ENCODE measurements around the gene SORCS3. TPM values are rescaled to one million over a fixed set of nuclear protein-coding genes. Genes with fewer than 3 reads are reported as not detected.

The SORCS3 gene
- total and polyA plus RNA-seq, 9 of the 15 experiments (the other 6 are each of a cell fraction or from before 2014, with no cell fraction given) = not detected

DNA sequence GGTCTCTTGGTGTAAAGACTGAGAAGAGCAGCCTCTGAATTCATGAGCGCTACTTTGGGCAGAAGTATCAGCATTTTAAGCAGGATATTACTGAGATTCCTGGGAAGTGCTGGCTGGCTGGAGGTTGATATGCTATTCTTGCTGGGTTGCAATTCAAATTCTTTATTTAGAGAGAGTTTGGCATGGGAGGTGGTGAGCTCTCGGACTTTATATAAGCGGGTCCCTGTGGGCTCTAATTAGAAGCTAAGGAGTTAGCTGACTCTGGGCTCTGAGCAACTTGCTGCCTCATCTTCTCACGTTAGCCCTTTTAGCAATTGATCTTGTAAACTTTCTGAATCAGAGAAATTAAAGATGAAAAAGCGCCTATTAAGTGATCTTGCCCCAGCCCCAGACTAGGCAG lies 430.9 kb downstream of the SORCS3 start (continued):
- TF ChIP-seq ZNF696 (CRISPR knock-in tag; conservative IDR thresholded peaks at IDR 0.05) (no peak), ZNF431 (CRISPR knock-in tag; IDR thresholded peaks at IDR 0.05) (no peak), NFXL1 (CRISPR knock-in tag; IDR thresholded peaks at IDR 0.05) (no peak)

DNA sequence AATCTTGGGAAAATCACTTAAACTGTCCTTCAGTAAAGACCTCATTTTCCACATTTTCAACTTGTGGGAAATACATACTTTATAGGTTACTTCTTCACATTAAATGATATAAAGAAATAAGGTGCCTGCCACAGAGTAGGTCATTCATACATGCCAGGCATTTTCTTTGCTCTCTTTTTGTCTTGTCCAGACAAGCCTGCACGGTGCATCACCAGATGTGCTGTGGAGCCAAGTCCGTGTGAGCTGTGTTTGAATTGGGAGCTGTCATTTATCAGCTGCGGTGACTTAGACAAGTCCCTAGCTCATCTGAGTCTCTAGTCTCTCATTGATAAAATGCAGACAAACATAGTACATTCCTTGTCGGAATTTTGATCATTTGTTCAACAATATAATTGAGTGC lies 432.9 kb downstream of the SORCS3 start:
- TF ChIP-seq FOSL1 (tag; conservative IDR thresholded peaks at IDR 0.05) = no peak
- no peak for TF ChIP-seq EGR1 (conservative IDR thresholded peaks at IDR 0.05)
- TF ChIP-seq, protein P1, sequence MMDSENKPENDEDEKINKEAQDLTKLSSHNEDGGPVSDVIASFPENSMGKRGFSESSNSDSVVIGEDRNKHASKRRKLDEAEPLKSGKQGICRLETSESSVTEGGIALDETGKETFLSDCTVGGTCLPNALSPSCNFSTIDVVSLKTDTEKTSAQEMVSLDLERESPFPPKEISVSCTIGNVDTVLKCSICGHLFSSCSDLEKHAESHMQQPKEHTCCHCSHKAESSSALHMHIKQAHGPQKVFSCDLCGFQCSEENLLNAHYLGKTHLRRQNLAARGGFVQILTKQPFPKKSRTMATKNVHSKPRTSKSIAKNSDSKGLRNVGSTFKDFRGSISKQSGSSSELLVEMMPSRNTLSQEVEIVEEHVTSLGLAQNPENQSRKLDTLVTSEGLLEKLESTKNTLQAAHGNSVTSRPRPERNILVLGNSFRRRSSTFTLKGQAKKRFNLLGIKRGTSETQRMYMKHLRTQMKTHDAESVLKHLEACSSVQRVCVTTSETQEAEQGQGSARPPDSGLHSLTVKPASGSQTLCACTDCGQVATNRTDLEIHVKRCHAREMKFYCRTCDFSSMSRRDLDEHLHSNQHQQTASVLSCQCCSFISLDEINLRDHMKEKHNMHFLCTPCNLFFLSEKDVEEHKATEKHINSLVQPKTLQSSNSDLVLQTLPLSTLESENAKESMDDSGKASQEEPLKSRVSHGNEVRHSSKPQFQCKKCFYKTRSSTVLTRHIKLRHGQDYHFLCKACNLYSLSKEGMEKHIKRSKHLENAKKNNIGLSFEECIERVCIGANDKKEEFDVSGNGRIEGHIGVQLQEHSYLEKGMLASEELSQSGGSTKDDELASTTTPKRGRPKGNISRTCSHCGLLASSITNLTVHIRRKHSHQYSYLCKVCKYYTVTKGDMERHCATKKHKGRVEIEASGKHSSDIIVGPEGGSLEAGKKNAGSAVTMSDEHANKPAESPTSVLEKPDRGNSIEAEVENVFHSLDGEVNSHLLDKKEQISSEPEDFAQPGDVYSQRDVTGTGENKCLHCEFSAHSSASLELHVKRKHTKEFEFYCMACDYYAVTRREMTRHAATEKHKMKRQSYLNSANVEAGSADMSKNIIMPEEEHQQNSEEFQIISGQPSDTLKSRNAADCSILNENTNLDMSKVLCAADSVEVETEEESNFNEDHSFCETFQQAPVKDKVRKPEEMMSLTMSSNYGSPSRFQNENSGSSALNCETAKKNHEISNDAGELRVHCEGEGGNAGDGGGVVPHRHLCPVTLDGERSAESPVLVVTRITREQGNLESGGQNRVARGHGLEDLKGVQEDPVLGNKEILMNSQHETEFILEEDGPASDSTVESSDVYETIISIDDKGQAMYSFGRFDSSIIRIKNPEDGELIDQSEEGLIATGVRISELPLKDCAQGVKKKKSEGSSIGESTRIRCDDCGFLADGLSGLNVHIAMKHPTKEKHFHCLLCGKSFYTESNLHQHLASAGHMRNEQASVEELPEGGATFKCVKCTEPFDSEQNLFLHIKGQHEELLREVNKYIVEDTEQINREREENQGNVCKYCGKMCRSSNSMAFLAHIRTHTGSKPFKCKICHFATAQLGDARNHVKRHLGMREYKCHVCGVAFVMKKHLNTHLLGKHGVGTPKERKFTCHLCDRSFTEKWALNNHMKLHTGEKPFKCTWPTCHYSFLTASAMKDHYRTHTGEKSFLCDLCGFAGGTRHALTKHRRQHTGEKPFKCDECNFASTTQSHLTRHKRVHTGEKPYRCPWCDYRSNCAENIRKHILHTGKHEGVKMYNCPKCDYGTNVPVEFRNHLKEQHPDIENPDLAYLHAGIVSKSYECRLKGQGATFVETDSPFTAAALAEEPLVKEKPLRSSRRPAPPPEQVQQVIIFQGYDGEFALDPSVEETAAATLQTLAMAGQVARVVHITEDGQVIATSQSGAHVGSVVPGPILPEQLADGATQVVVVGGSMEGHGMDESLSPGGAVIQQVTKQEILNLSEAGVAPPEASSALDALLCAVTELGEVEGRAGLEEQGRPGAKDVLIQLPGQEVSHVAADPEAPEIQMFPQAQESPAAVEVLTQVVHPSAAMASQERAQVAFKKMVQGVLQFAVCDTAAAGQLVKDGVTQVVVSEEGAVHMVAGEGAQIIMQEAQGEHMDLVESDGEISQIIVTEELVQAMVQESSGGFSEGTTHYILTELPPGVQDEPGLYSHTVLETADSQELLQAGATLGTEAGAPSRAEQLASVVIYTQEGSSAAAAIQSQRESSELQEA (IDR thresholded peaks at IDR 0.05; ENCODE audit: low read depth) = no peak
- no peak for TF ChIP-seq YBX1 (IDR thresholded peaks at IDR 0.05)
- no peak for TF ChIP-seq ZNF316 (IDR thresholded peaks at IDR 0.05)
- no peak for TF ChIP-seq ZNF212 (CRISPR knock-in tag; IDR thresholded peaks at IDR 0.05)
- POLR2A ChIA-PET = no interaction called here
- no TSS peak for BruUV-seq (replicated peaks)
- Histone ChIP-seq H3K4me1 (replicated peaks in 1 of 2; ENCODE audit: control insufficient read depth in 2 of 2, insufficient read depth in 2 of 2, low read length in 2 of 2) (no peaks in the 10 kb centered on the region), H2AFZ (ENCODE audit: low read depth, low read length) (no peak overlapping the region), H3K27ac (ENCODE audit: extremely low read depth, low read depth, low read length) (no peak overlapping the region), H3K9me3 (replicated peaks; ENCODE audit: control insufficient read depth, insufficient read depth, low read depth, low read length) (no peaks in the 10 kb centered on the region), H3K9me1 (ENCODE audit: control insufficient read depth, insufficient read depth, low read length) (no peaks in the 10 kb centered on the region), H3K4me2 (ENCODE audit: insufficient read depth, low read length) (no peak overlapping the region), H3K27me3 (ENCODE audit: control insufficient read depth in 2 of 2, insufficient read depth in 2 of 2, low read length in 2 of 2) (no peaks in the 10 kb centered on the region), H3K79me2 (ENCODE audit: control insufficient read depth, insufficient read depth, low read length) (no peaks in the 10 kb centered on the region), H3K36me3 (ENCODE audit: control insufficient read depth, insufficient read depth, low read length) (no peaks in the 10 kb centered on the region), H4K20me1 (replicated peaks; ENCODE audit: control insufficient read depth, insufficient read depth, low read length) (no peaks in the 10 kb centered on the region), H3K4me3 (no peak overlapping the region), H3K9ac (ENCODE audit: insufficient read depth in 1 of 2, low read depth in 2 of 2, low read length in 2 of 2) (no peak overlapping the region)
- intact Hi-C loops (cut with micrococcal nuclease) = no loop called here
- FAIRE-seq (no peak), ATAC-seq (no peak), DNase-seq (ENCODE audit: extremely low read depth in 1 of 4, low spot score in 3 of 4) (no peak)
- in situ Hi-C loops (cut with MboI) = no loop called here
- 0% methylated on average over 3 of the region's 4 CpGs for whole genome bisulfite sequencing (ENCODE audit: insufficient coverage, low coverage, missing lambda C conversion rate)
- CTCF ChIA-PET (ENCODE audit: low intra/inter-chr PET ratio) = no interaction called here

Measured in K562 (cell line).